NB4 (cell line): ENCODE results near the gene MICALL1.

Source experiments
- CTCF ChIP-seq: IDR thresholded peaks from one replicate; pipeline ENCODE4 v1.5.1; 2012; ENCODE audit warnings: low read depth, low read length
- MYC ChIP-seq: IDR thresholded peaks from 2 replicates; pipeline ENCODE4 v1.6.1; 2011; ENCODE audit warnings: low read depth, low read length

- TF ChIP-seq CTCF (no peak), MYC (no peak)
Measured at GRCh38 chr22:37860796-37861421, 45.2 kb upstream of the MICALL1 start.
